GM12873 (cell line): Measurements from ENCODE around the gene SOCS7.

ENCODE experiments used
- TF ChIP-seq, protein P1 (sequence below): IDR thresholded peaks from 2 replicates; pipeline ENCODE4 v1.5.1; 2012; ENCODE audit warnings: low read depth, mild to moderate bottlenecking, moderate library complexity, low read length, control low read depth; ENCODE audit not compliant: insufficient read depth; ENCODE audit errors: missing control alignments

SOCS7 gene

GRCh38 chr17:38410201-38410600, 58.6 kb downstream of the SOCS7 start:
- TF ChIP-seq, protein P1, sequence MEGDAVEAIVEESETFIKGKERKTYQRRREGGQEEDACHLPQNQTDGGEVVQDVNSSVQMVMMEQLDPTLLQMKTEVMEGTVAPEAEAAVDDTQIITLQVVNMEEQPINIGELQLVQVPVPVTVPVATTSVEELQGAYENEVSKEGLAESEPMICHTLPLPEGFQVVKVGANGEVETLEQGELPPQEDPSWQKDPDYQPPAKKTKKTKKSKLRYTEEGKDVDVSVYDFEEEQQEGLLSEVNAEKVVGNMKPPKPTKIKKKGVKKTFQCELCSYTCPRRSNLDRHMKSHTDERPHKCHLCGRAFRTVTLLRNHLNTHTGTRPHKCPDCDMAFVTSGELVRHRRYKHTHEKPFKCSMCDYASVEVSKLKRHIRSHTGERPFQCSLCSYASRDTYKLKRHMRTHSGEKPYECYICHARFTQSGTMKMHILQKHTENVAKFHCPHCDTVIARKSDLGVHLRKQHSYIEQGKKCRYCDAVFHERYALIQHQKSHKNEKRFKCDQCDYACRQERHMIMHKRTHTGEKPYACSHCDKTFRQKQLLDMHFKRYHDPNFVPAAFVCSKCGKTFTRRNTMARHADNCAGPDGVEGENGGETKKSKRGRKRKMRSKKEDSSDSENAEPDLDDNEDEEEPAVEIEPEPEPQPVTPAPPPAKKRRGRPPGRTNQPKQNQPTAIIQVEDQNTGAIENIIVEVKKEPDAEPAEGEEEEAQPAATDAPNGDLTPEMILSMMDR: no peak

DNA sequence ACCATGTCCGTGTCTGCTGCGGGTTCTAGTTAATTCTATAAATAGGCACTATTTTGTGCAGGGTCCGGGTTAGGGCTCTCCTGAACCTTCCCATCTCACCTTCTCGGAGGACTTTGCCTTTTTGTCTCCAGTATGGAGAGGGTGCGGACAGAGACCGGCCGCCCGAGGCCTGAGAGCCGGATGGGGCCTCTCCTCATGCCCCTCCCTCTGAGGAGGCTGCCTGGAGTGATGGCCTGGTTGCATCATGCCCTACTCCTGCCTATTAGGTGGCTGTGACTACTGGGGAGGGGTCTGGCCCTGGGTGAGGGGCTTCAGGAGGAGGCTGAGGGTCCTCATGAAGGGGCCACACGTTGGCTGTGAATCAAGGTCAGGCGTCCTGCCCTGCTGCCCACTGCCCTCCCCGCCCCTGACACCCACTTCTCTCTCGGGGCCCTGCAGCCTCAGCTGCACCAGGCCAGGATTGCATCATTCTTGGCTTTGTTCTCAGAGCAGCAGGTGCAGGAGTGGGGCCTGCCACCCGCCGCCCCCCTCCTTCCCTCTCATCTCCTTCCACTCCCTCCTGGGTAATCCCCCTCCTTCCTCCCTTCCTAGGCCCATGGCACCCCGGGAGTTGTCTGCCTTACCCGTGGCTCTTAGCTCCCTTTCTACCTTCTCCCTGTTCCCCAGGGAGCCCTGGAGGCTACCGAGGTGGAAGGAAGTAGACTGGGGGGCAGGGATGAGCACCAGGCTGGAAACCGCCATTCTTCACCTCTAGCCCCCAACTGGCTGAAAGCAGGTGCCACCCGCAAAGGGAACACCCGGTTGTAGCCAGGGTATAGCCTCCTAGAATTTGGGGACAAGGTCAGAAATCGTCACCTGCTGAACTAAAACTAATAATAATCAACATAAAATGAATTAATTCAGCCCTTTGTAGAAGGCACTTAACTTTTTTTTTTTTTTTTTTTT, 63.9 kb downstream of the SOCS7 start:
- TF ChIP-seq, protein P1: no peak

DNA sequence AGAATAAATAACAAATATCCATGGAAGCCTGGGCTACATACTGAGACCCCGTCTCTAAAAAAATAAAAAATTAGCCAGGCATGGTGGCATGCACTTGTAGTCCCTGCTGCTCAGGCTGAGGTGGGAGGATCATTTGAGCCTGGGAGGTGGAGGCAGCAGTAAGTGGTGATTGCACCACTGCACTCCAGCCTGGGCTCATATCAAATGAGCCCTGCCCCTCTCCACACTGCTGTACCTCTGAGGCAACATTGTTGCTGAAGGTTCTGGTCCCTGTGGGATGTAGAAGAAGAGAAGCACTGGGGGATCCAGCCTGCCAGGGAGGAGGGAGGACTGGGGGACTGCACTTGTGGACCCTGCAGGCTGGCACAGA, 65.2 kb downstream of the SOCS7 start:
- TF ChIP-seq, protein P1: no peak

GRCh38 chr17:38417210-38417951, 65.7 kb downstream of the SOCS7 start:
- TF ChIP-seq, protein P1: no peak

GRCh38 chr17:38418062-38418692, 66.5 kb downstream of the SOCS7 start:
- TF ChIP-seq, protein P1: no peak

DNA sequence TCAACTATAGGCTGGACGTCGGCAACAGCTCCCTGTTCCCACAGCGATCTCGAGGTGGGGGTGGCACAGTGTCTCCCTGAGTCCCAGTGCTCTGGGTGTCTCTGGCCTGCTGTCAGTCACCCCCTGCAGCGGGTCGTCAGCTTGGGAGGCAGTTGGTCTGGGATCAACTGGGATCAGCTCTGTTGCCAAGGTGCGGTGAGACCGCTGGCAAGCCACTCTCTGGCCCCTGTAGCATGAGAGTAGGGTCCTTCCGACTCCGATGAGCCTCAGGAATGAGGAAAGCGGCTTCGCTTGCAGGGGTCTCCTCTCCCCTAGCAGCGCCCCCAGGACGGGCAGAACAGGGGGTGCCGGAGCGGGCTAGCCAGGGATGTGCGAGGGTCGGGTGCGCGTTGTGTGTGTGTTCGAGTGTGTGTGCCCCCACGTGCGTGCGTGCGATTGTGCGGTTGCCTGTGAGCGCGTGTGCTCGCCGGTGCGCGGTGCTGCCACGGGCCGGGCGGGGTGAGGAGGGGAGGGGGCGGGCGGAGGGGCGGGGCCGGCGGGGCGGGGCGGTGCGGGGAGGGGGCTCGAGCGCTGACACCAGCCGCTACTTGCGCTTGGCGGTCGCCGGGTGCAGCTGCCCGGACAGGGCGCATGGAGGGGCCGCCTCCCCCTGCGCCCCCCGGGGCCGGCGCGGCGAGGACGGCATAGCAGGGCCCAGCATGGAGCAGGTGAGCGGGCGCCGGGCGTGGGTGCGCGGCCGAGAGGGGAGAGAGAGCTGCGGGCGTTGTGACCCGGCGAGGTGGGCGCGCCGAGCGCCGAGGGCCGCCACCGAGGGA, 67.3 kb downstream of the SOCS7 start:
- TF ChIP-seq, protein P1: no peak
